ENCODE results near the gene FHOD3.

DNA sequence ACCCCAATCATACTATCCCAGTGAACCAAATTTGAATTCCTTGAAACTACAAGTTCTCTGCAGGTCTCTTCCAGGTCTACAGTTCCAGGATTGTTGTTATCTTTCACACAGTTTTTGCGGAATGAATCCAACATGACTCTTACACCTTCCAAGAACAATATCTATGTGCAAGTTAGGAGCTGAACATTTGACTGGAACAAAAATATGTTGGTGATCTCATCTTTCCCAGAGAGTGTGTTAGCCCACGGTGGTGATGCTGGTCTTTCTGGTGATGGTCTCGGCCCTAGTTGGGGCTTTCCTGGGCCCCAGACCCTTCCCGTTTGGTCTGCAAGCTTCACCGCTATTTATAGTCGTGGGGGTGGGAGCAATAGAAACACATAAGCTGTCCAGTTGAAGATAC lies 357.6 kb downstream of the FHOD3 start:
- TF ChIP-seq CEBPB (IDR thresholded peaks at IDR 0.05) (no peak), ZBTB7A (IDR thresholded peaks at IDR 0.05; ENCODE audit: low read depth) (no peak), EP300 (IDR thresholded peaks at IDR 0.05; ENCODE audit: borderline replicate concordance) (no peak), RAD21 (IDR thresholded peaks at IDR 0.05; ENCODE audit: low read depth) (no peak), EGR1 (IDR thresholded peaks at IDR 0.05) (no peak)
- TF ChIP-seq, protein P1, sequence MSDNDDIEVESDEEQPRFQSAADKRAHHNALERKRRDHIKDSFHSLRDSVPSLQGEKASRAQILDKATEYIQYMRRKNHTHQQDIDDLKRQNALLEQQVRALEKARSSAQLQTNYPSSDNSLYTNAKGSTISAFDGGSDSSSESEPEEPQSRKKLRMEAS (IDR thresholded peaks at IDR 0.05) = no peak
- TF ChIP-seq, protein P2, sequence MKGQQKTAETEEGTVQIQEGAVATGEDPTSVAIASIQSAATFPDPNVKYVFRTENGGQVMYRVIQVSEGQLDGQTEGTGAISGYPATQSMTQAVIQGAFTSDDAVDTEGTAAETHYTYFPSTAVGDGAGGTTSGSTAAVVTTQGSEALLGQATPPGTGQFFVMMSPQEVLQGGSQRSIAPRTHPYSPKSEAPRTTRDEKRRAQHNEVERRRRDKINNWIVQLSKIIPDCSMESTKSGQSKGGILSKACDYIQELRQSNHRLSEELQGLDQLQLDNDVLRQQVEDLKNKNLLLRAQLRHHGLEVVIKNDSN (IDR thresholded peaks at IDR 0.05) = no peak
- TF ChIP-seq, protein P3, sequence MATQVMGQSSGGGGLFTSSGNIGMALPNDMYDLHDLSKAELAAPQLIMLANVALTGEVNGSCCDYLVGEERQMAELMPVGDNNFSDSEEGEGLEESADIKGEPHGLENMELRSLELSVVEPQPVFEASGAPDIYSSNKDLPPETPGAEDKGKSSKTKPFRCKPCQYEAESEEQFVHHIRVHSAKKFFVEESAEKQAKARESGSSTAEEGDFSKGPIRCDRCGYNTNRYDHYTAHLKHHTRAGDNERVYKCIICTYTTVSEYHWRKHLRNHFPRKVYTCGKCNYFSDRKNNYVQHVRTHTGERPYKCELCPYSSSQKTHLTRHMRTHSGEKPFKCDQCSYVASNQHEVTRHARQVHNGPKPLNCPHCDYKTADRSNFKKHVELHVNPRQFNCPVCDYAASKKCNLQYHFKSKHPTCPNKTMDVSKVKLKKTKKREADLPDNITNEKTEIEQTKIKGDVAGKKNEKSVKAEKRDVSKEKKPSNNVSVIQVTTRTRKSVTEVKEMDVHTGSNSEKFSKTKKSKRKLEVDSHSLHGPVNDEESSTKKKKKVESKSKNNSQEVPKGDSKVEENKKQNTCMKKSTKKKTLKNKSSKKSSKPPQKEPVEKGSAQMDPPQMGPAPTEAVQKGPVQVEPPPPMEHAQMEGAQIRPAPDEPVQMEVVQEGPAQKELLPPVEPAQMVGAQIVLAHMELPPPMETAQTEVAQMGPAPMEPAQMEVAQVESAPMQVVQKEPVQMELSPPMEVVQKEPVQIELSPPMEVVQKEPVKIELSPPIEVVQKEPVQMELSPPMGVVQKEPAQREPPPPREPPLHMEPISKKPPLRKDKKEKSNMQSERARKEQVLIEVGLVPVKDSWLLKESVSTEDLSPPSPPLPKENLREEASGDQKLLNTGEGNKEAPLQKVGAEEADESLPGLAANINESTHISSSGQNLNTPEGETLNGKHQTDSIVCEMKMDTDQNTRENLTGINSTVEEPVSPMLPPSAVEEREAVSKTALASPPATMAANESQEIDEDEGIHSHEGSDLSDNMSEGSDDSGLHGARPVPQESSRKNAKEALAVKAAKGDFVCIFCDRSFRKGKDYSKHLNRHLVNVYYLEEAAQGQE (IDR thresholded peaks at IDR 0.05; ENCODE audit: low read depth) = no peak

Measured in Ishikawa (cell line).